ENCODE measurements around the gene PRKG1.
A peak's percentile ranks its signal among the peaks of the same experiment; 100 is the strongest.

Gene PRKG1

DNA sequence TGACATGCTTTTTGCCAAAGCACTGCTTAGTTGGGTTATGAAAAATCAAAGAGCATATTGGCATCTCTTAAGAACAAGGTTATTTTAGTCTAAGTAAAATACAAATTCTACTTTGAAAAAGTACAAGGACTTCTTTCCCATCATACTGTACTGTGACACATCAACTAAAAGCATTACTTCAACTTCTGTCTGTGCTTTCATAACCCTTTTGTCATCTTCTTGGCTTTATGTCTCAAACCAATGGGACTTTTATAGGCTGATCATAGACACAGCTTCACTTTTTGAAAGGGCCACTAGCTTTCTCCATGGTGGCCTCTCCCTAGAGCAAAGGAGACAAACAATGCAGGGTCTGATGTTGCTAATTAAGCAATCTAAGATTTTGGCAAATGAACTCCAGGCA lies 814.0 kb downstream of the PRKG1 start:
- TF ChIP-seq, protein P1, sequence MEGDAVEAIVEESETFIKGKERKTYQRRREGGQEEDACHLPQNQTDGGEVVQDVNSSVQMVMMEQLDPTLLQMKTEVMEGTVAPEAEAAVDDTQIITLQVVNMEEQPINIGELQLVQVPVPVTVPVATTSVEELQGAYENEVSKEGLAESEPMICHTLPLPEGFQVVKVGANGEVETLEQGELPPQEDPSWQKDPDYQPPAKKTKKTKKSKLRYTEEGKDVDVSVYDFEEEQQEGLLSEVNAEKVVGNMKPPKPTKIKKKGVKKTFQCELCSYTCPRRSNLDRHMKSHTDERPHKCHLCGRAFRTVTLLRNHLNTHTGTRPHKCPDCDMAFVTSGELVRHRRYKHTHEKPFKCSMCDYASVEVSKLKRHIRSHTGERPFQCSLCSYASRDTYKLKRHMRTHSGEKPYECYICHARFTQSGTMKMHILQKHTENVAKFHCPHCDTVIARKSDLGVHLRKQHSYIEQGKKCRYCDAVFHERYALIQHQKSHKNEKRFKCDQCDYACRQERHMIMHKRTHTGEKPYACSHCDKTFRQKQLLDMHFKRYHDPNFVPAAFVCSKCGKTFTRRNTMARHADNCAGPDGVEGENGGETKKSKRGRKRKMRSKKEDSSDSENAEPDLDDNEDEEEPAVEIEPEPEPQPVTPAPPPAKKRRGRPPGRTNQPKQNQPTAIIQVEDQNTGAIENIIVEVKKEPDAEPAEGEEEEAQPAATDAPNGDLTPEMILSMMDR (IDR thresholded peaks at IDR 0.05; ENCODE audit: extremely low read depth, insufficient read depth, missing control alignments), result no peak
- in situ Hi-C loops (cut with MboI; ENCODE audit: low pct_unique_long_range_greater_than_20kb, low sequenced_read_pairs, unreplicated experiment), result no loop called here
- no peak for DNase-seq (ENCODE audit: low spot score)

DNA sequence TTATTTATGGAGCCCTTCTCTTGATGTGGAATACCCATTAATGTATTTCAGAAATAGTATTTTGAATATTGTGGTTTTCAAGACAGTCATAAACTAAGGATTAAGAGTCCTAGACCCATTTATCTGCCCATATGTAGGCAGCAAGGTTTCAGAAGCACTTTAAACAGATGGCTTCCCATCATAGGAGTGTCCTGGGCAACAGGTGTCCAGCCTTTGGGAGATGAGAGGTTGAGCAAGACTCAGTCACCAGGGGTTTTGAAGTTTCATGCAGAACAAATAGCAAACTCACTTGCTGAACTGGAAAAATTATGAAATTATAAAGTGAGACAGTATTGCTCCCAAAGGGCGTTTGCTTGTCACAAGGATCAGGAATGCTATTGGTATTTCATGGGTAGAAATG lies 818.0 kb downstream of the PRKG1 start:
- DNase-seq (ENCODE audit: low spot score), result no peak
- in situ Hi-C loops (cut with MboI; ENCODE audit: low pct_unique_long_range_greater_than_20kb, low sequenced_read_pairs, unreplicated experiment), result no loop called here
- TF ChIP-seq, protein P1 (IDR thresholded peaks at IDR 0.05; ENCODE audit: extremely low read depth, insufficient read depth, missing control alignments), result no peak

- DNase-seq (ENCODE audit: low spot score), result no peak
- in situ Hi-C loops (cut with MboI; ENCODE audit: low pct_unique_long_range_greater_than_20kb, low sequenced_read_pairs, unreplicated experiment), result no loop called here
Observed at GRCh38 chr10:51892965-51893658, 818.8 kb downstream of the PRKG1 start.

DNA sequence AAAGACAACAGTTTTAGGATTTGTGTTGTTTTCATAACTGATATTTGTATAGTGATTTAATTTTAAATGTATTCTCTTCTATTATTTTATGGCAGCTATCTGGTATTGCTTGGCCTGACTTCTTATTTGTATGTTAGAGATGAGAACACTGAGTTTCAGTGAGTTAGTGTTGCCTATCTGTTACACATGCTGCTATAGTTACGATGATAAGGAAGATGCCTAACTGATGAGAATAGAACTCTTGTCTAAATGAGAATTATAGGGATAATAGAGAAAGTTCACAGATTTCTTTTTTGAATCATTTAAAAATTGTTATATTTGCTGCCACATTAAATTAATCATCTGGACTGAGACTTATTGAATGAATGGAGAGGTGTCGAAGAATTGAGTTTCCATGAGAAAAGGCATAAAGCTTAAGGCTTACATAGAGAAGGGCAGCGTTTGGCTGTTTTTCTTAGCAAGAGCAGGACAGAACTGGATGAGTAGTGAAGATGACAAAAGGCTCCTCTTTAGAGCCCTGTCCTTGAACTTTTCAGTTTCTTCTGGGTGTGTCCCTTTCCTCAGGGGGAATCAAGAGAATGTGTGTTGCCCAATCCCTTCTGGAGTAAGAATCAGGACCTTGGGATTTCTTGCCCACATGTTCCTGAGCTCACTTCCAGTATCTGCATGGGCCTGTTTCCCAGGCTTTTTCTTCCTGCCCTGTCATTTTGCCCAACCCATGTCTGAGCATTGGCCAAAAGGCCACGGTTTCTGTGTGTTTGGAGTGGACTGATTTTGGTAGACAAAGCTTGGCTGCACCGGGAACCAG lies 820.7 kb downstream of the PRKG1 start:
- DNase-seq (ENCODE audit: low spot score), result no peak
- in situ Hi-C loops (cut with MboI; ENCODE audit: low pct_unique_long_range_greater_than_20kb, low sequenced_read_pairs, unreplicated experiment), result no loop called here
- TF ChIP-seq, protein P1 (IDR thresholded peaks at IDR 0.05; ENCODE audit: extremely low read depth, insufficient read depth, missing control alignments), result no peak

More at GRCh38 chr10:51892965-51893658, 818.8 kb downstream of the PRKG1 start:
- TF ChIP-seq, protein P1 (IDR thresholded peaks at IDR 0.05; ENCODE audit: extremely low read depth, insufficient read depth, missing control alignments), result peak; percentile 42

- TF ChIP-seq, protein P1 (IDR thresholded peaks at IDR 0.05; ENCODE audit: extremely low read depth, insufficient read depth, missing control alignments), result no peak
- no peak for DNase-seq (ENCODE audit: low spot score)
- in situ Hi-C loops (cut with MboI; ENCODE audit: low pct_unique_long_range_greater_than_20kb, low sequenced_read_pairs, unreplicated experiment), result no loop called here
Observed at GRCh38 chr10:51896849-51897248, 822.6 kb downstream of the PRKG1 start.

DNA sequence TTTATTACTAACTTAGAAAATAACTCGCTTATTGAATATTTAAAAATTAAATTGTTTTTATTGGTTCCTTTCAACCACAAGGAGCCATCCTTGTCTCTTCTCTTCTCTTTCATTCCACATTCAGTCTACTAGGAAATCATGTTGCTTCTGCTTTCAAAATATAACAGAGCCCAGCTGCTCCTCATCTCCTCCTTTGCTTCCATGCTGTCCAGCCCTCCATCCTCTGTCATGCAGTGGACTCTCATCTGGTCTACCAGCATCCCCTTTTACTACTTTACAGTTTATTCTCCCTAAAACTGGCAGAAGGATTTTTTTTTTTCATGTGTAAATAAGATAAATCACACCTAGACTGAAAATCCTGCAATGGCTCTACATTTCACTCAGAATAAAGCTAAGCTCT lies 823.3 kb downstream of the PRKG1 start:
- TF ChIP-seq, protein P1 (IDR thresholded peaks at IDR 0.05; ENCODE audit: extremely low read depth, insufficient read depth, missing control alignments), result no peak
- in situ Hi-C loops (cut with MboI; ENCODE audit: low pct_unique_long_range_greater_than_20kb, low sequenced_read_pairs, unreplicated experiment), result no loop called here
- DNase-seq (ENCODE audit: low spot score), result no peak
